HAP-1 (cell line): ENCODE measurements around the gene PLCB1.

Experiments used
- DNase-seq, 2 experiments: peaks; one replicate each; pipeline ENCODE4 v3.0.0-alpha.2; 2016 to 2020; ENCODE audit warnings: low spot score in 2 of 2
- H3K27me3 ChIP-seq: fragments of 250-450 bp; sonication (Bioruptor Pico); 2 replicates; pipeline ENCODE4 v1.5.1; 2020; ENCODE audit warnings: low read depth, mild to moderate bottlenecking, moderate library complexity
- H3K36me3 ChIP-seq: fragments of 250-450 bp; sonication (Bioruptor Pico); replicated peaks from 2 replicates; pipeline ENCODE4 v1.5.1; 2020; ENCODE audit warnings: mild to moderate bottlenecking
- H3K4me1 ChIP-seq: fragments of 250-450 bp; sonication (Bioruptor Pico); 2 replicates; pipeline ENCODE4 v1.5.1; 2020; ENCODE audit warnings: mild to moderate bottlenecking
- H3K4me3 ChIP-seq: fragments of 250-450 bp; sonication (Bioruptor Pico); 2 replicates; pipeline ENCODE4 v1.5.1; 2020; ENCODE audit warnings: mild to moderate bottlenecking, moderate library complexity
- H3K9me3 ChIP-seq: fragments of 250-450 bp; sonication (Bioruptor Pico); 2 replicates; pipeline ENCODE4 v1.5.1; 2020; ENCODE audit warnings: mild to moderate bottlenecking, moderate library complexity
- in situ Hi-C: fragments of 300-500 bp; cut with MboI; formaldehyde crosslinking; loops from 3 replicates; pipeline ENCODE4 v1.14.3; 2020; ENCODE audit warnings: low sequenced_read_pairs, inconsistent platforms, mixed read lengths

The PLCB1 gene

DNA sequence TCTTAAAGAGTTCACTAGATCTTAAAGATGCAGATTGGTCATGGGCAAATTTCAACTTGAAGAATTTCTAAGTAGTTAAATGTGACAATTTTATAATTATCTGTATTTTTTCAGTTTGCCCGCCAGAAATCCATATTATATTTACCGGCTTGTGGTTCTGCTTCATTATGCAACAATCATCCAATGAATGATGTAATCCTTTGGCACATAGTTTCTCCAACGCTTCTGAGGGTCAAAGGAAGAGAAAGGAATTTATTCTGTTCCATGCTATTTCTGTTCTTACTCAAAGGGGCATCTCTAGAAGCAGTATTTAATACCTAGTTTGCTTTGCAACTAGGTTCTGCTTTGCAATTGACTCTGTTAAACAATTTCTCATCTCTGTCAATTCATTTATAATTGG is 577.6 kb downstream of the PLCB1 start:
- in situ Hi-C loops = loop anchor here (10.0 to 25.0 kb wide), 3 partner anchors 572 to 772 kb away; partner anchors contain the start of genes HAO1 and PLCB1
- Histone ChIP-seq H3K27me3 (no peaks in the 10 kb centered on the region), H3K36me3 (no peaks in the 10 kb centered on the region), H3K4me1 (peaks cover 19% of the 10 kb centered on the region), H3K4me3 (no peak overlapping the region), H3K9me3 (no peaks in the 10 kb centered on the region)
- DNase-seq = no peak

DNA sequence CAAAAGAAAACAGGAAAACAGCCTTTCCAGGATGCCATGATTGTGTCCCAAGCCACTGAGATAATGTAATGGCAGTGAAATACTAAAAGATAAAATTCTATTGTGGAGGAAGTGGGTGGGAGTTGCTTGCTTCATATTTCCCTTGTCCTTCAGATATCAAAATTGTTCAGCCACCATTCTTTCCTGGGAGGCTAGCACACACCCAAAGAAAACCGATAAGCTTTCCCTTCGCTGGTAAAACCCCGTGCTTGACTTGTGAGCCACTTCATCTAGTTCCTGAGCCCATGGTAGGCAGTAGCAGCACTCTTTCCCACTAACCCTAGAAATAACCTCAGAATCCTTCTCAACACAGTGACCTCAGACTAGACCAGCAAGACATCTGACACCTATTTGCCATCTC is 579.4 kb downstream of the PLCB1 start:
- Histone ChIP-seq H3K27me3 (no peaks in the 10 kb centered on the region), H3K9me3 (no peaks in the 10 kb centered on the region), H3K36me3 (no peaks in the 10 kb centered on the region), H3K4me1 (peaks cover 18% of the 10 kb centered on the region), H3K4me3 (no peak overlapping the region)
- in situ Hi-C loops = loop anchor here (10.0 to 25.0 kb wide), 3 partner anchors 574 to 774 kb away; partner anchors contain the start of genes HAO1 and PLCB1
- no peak for DNase-seq

DNA sequence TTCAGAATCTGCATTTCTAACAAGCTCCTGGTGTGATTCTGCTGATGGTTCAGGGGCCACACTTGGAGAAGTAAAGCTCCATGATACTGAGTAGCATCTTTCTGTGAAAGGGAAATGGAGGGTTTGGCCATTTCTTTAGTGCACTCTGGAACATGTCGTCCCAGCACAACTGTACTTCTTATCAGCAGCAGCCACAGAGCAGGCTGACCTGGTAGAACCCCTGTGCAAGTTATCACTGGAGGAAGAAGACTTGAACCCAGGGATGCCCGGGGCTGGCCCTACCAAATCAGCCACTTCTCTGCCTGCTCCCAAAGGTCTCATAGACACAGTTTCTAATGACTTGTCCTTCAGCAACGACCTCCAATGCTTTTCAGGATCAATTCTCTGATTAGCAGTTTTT is 582.1 kb downstream of the PLCB1 start:
- Histone ChIP-seq H3K9me3 (no peaks in the 10 kb centered on the region), H3K4me1 (no peaks in the 10 kb centered on the region), H3K36me3 (no peaks in the 10 kb centered on the region), H3K4me3 (no peak overlapping the region), H3K27me3 (no peaks in the 10 kb centered on the region)
- DNase-seq = no peak
- in situ Hi-C loops = loop anchor here (10.0 to 25.0 kb wide), 3 partner anchors 577 to 777 kb away; partner anchors contain the start of genes HAO1 and PLCB1

DNA sequence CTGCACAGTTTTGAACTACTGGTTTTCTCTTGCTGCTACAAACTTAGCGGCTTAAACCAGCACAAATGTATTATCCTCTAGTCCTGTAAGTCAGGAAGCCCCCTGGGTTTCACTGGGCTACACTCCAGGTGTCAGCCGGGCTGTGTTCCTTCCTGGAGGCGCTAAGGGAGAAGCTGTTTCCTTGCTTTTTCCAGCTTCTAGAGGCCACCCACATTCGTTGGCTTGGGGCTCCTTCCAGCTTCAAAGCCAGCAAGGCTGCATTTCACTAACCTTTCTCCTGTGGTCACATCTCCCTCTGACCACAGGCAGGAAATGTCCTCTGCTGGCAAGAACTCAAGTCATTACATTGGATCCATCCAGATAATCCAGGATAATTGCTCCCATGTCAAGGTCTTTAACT is 586.2 kb downstream of the PLCB1 start:
- in situ Hi-C loops = loop anchor here (10.0 to 25.0 kb wide), 3 partner anchors 581 to 781 kb away; partner anchors contain the start of genes HAO1 and PLCB1
- no peak for DNase-seq
- Histone ChIP-seq H3K9me3 (no peaks in the 10 kb centered on the region), H3K36me3 (no peaks in the 10 kb centered on the region), H3K27me3 (no peaks in the 10 kb centered on the region), H3K4me1 (no peaks in the 10 kb centered on the region), H3K4me3 (no peak overlapping the region)

DNA sequence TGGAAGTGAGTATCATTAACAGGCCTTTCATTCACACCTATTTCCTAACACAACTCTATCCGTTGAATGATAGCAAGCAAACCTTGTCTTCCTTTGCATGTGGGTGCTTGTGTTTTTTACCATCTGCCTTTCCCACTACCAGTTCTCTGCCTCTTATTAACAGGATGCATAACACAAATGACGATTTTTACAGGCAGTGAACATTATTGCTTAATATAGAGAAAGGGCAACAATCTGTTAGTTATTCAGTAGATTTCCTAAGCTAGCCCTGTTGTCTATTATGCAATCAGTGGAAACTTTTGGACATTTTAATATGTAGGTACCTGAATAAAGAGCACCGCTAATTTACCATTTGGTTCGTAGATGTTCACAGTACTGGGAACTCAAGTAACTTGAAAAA is 588.0 kb downstream of the PLCB1 start:
- Histone ChIP-seq H3K9me3 (no peaks in the 10 kb centered on the region), H3K4me1 (no peaks in the 10 kb centered on the region), H3K27me3 (no peaks in the 10 kb centered on the region), H3K36me3 (no peaks in the 10 kb centered on the region), H3K4me3 (no peak overlapping the region)
- in situ Hi-C loops = loop anchor here (25.0 kb wide), 2 partner anchors 583 to 783 kb away; partner anchors contain the start of genes HAO1 and PLCB1
- DNase-seq = no peak

DNA sequence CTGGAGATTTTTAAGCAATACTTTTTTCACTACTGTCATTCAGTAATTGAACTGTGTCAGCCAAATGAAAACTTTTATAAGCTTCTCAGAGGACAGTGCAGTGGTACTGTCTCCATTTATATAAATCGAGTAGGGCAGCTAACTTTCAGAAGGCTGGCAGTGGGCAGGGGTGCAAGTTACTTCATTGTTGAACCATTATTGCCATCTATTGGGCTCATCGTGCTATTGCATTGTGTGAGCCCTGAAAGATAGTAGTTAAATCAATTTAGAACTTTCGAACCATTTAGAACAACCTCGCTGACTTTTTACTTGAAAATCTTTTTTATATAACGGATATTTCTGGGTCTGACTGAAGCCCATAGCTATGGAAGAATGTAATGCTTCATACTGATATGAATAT is 589.0 kb downstream of the PLCB1 start:
- H3K27me3 ChIP-seq = no peaks in the 10 kb centered on the region
- no peaks in the 10 kb centered on the region for H3K4me1 ChIP-seq
- H3K4me3 ChIP-seq = no peak overlapping the region
- H3K36me3 ChIP-seq = no peaks in the 10 kb centered on the region
- H3K9me3 ChIP-seq = no peaks in the 10 kb centered on the region
- in situ Hi-C loops = loop anchor here (25.0 kb wide), 2 partner anchors 584 to 784 kb away; partner anchors contain the start of genes HAO1 and PLCB1
- peak; percentile 69 to 72 for DNase-seq

DNA sequence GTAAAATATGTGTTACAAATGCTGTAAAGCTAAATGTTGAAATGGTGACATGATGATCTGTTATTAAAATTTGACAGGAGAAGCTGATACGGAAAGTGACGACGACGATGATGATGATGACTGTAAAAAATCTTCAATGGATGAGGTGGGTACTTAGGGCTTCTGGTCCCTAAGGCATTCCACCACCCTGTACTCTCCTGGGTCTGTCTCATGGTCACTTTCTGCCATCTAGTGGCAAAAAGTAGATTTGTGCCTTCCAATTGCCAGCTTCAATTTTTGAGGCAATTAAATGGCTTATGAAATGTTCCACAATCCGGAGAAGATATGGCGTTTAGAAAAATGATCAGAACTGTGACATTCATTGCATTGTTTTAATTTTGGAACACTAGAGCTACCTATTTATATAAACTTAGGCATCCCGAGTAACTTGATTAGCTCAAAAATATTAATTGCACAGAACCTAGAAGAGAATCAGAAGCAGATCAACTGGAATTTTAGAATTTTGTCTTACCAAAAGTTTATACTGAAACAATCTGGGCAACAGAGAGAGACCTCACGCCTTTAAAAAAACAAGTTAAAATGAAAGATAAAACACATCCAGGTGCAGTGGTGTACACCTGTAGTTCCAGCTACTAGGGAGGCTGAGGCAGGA is 590.3 kb downstream of the PLCB1 start:
- Histone ChIP-seq H3K36me3 (no peaks in the 10 kb centered on the region), H3K9me3 (no peaks in the 10 kb centered on the region), H3K4me3 (no peak overlapping the region), H3K4me1 (peaks cover 4% of the 10 kb centered on the region), H3K27me3 (no peaks in the 10 kb centered on the region)
- in situ Hi-C loops = loop anchor here (25.0 kb wide), 2 partner anchors 585 to 785 kb away; partner anchors contain the start of genes HAO1 and PLCB1
- DNase-seq = peak; percentile 67 to 68

DNA sequence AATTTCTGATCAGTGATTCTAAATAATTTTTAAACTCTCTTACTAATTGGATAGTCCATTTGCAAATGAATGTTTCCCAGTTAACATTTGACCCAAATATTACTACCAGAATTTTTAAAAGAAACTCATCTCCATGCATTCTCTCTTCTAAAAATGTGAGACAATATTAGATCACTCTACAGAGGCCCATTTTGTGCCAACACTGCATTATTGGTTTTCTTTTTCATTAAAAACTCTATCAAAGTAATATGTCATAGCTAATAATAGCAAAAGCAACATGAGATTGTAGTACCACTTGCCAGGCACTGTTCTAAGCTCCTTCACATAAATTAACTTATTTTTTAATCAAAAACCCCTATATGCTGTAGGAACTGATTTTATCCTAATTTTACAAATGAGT is 591.2 kb downstream of the PLCB1 start:
- Histone ChIP-seq H3K36me3 (no peaks in the 10 kb centered on the region), H3K4me1 (peaks cover 5% of the 10 kb centered on the region), H3K4me3 (no peak overlapping the region), H3K27me3 (no peaks in the 10 kb centered on the region), H3K9me3 (no peaks in the 10 kb centered on the region)
- in situ Hi-C loops = loop anchor here (25.0 kb wide), 2 partner anchors 586 to 786 kb away; partner anchors contain the start of genes HAO1 and PLCB1
- DNase-seq = no peak

DNA sequence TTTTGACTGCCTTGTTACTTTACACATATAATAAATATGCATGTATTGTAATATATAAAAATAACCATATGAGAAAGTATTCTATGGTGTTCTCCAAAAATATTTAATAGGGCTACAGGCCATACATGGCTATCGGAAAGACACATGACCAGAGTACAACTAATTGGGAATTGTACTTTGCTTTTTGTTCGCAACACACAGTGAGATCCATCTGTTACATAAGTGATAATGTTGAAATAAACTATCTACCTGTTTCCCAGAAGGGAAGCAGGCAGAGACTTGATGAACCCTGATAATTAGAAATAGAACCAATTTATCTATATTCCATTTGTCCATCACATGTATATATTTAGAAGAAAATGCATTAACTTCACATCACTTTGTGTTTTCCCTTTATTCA is 592.8 kb downstream of the PLCB1 start:
- H3K27me3 ChIP-seq = no peaks in the 10 kb centered on the region
- in situ Hi-C loops = loop anchor here (25.0 kb wide), 2 partner anchors 588 to 788 kb away; partner anchors contain the start of genes HAO1 and PLCB1
- peaks cover 5% of the 10 kb centered on the region for H3K4me1 ChIP-seq
- DNase-seq = no peak
- H3K36me3 ChIP-seq = no peaks in the 10 kb centered on the region
- no peaks in the 10 kb centered on the region for H3K9me3 ChIP-seq
- H3K4me3 ChIP-seq = no peak overlapping the region

DNA sequence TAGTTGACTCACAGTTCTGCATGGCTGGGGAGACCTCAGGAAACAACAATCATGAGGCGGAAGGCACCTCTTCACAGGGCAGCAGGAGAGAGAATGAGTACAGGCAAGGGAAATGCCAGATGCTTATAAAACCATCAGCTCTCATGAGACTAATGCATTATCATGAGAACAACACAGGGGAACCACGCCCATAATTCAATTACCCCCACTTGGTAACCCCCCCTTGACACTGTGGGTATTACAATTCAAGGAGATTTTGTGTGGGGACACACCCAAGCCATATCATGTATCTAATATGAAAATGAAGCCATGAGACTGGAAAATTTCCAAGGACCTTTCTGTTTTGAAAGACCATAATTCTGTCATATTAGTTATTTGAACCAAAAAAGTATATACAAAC is 594.4 kb downstream of the PLCB1 start:
- DNase-seq = no peak
- H3K4me3 ChIP-seq = no peak overlapping the region
- in situ Hi-C loops = no loop called here
- H3K9me3 ChIP-seq = no peaks in the 10 kb centered on the region
- H3K27me3 ChIP-seq = no peaks in the 10 kb centered on the region
- H3K4me1 ChIP-seq = peaks cover 5% of the 10 kb centered on the region
- no peaks in the 10 kb centered on the region for H3K36me3 ChIP-seq

DNA sequence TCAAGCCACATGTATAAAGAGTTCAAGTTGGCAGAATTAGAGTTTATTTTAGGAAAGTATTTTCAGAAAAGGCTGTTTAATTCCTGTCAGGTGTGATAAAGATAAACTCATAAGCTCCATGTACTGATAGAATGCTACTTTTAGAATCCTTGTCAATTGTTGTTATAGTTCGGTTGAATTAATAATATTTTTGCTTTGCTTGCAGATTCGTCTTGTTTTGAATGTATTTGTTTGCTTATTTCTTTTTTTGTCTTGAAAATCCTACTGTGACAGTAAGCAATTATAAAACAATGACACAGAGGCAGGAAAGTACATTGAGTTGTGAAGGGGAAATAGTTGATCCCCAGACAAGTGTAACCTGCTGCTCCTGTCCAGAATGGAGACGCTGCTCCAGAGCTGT is 602.9 kb downstream of the PLCB1 start:
- no peaks in the 10 kb centered on the region for H3K9me3 ChIP-seq
- in situ Hi-C loops = no loop called here
- DNase-seq = no peak
- no peak overlapping the region for H3K4me3 ChIP-seq
- H3K36me3 ChIP-seq = no peaks in the 10 kb centered on the region
- H3K4me1 ChIP-seq = no peaks in the 10 kb centered on the region
- no peaks in the 10 kb centered on the region for H3K27me3 ChIP-seq

DNA sequence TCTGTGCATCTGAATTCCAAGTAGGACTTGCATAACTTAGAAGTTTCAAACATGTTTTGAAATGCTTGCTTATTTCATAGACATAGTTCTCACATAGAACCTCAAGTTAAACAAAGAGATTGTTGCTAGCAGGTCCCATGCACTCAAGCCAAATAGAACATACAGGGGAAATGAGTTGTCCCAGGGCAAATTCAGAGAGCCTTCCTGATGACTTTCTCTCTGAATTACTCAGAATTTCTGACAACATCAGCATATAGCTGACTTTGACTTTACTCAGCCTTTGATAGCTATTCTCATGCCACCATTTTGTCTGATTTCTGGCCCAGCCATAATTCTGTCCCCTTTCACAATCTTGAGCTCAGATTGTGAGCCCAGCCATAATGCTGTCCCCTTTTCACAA is 603.6 kb downstream of the PLCB1 start:
- no peak for DNase-seq
- in situ Hi-C loops = no loop called here
- Histone ChIP-seq H3K9me3 (no peaks in the 10 kb centered on the region), H3K4me3 (no peak overlapping the region), H3K4me1 (no peaks in the 10 kb centered on the region), H3K36me3 (no peaks in the 10 kb centered on the region), H3K27me3 (no peaks in the 10 kb centered on the region)

DNA sequence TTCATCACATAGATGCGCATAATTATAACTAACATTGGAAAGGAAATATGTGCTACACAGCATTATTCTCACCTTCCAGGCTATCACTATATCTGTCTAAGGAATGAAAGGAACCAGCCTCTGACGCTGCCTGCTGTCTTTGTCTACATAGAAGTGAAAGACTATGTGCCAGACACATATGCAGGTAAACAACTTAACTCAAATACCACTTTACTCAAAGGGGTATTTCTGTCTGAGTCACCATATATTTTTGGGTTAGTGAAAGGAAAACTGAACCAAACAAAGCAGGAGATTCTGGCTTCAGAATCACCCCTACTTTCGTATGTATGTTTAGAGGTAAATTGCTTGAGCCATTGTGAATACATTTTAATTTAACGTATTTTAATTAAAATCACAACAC is 608.2 kb downstream of the PLCB1 start:
- no peak overlapping the region for H3K4me3 ChIP-seq
- no peaks in the 10 kb centered on the region for H3K27me3 ChIP-seq
- no peaks in the 10 kb centered on the region for H3K4me1 ChIP-seq
- in situ Hi-C loops = no loop called here
- H3K9me3 ChIP-seq = no peaks in the 10 kb centered on the region
- no peaks in the 10 kb centered on the region for H3K36me3 ChIP-seq
- DNase-seq = no peak

DNA sequence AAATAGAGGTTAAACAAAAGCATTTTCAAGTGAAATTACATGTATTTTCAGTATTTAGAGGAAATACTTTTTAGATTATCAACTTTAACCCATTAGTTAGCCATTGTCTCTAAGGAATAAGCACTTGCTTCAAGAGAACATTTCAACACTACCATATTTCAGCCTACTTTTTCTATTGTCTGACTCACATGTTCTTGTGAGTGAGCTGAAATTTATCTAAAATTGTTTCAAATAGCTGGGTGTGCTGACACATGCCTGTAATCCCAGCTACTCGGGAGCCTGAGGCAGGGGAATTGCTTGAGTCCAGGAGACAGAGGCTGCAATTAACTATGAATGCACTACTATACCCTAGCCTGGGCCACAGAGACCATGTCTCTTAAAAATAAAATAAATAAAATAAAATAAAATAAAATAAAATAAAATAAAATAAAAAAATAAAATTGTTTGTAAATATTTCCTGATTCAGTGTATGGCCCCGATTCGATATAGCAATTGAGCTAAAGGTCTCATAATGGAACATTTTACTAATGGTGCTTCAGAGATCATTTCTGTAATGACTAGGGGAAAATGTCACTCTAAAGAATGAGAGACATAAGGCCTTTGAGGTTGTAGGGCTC is 612.3 kb downstream of the PLCB1 start:
- no peak for DNase-seq
- H3K4me3 ChIP-seq = no peak overlapping the region
- no peaks in the 10 kb centered on the region for H3K4me1 ChIP-seq
- H3K27me3 ChIP-seq = no peaks in the 10 kb centered on the region
- in situ Hi-C loops = no loop called here
- H3K9me3 ChIP-seq = no peaks in the 10 kb centered on the region
- H3K36me3 ChIP-seq = no peaks in the 10 kb centered on the region
